Measurements from ENCODE around the gene OR51B4.
"Not testable (repeated sequence)": the region's sequence is repeated elsewhere in the genome, so short reads cannot be mapped to it uniquely, and the experiment has no call there.

The OR51B4 gene

DNA sequence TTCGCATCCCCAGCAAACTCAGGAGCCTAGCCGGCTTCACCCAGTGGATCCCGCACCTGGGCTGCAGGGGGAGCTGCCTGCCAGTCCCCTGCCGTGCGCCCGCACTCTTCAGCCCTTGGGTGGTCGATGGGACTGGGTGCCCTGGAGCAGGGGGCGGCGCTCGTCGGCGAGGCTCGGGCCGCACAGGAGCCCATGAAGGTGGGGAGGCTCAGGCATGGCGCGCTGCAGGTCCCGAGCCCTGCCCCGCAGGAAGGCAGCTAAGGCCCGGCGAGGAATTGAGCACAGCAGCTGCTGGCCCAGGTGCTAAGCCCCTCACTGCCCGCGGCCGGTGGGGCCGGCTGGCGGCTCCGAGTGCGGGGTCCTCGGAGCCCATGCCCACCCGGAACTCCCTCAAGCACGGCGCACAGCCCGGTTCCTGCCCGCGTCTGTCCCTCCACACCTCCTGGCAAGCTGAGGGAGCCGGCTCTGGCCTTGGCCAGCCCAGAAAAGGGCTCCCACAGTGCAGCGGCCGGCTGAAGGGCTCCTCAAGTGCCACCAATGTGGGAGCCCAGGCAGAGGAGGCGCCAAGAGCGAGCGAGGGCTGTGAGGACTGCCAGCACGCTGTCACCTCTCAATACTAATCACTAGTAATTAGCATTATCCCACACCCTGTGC, 7.3 kb downstream of the OR51B4 start:
- DNase-seq (ENCODE audit: extremely low read depth in 1 of 2, low read depth in 1 of 2): not testable (repeated sequence)

DNA sequence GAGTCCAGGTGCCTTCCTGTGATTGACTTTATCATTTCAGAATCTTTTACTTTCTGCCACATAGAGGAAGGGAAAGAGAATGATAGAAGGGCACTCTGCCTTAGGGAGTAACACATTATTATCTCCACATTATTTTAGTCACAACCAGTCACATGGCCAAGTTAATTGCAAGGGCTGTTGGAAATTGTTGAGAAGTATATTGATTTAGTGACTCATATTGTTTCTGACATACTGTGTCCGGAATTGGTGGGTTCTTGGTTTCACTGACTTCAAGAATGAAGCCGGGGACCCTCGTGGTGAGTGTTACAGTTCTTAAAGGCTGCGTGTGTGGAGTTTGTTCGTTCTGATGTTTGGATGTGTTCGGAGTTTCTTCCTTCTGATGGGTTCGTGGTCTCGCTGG, 8.7 kb downstream of the OR51B4 start:
- no peak for DNase-seq (ENCODE audit: extremely low read depth in 1 of 2, low read depth in 1 of 2)

GRCh38 chr11:5291207-5291838, 10.4 kb downstream of the OR51B4 start:
- DNase-seq (ENCODE audit: extremely low read depth in 1 of 2, low read depth in 1 of 2): no peak

GRCh38 chr11:5290106-5290505, 11.6 kb downstream of the OR51B4 start:
- no peak for DNase-seq (ENCODE audit: extremely low read depth in 1 of 2, low read depth in 1 of 2)

GRCh38 chr11:5289696-5290095, 12.1 kb downstream of the OR51B4 start:
- DNase-seq (ENCODE audit: extremely low read depth in 1 of 2, low read depth in 1 of 2): no peak

DNA sequence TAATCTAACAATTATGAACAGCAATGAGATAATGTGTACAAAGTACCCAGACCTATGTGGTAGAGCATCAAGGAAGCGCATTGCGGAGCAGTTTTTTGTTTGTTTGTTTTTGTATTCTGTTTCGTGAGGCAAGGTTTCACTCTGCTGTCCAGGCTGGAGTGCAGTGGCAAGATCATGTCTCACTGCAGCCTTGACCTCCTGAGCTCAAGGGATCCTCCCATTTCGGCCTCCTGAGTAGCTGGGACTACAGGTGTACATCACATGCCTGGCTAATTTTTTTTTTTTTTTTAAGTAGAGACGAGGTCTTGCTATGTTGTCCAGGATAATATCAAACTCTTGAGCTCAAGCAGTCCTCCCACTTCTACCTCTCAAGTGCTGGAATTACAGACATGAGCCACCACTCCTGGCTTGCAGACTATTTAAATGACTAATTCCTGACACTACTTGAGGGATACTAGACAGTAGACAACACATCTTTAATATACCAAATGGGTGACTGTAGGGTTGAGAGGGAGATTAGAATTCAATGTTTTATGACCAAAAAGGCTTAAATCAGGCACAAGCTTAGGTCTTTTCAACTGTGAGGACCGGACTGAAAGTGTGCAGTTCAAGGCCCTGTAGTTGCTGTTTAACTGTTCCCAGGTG, 12.7 kb downstream of the OR51B4 start:
- DNase-seq (ENCODE audit: extremely low read depth in 1 of 2, low read depth in 1 of 2): no peak

DNA sequence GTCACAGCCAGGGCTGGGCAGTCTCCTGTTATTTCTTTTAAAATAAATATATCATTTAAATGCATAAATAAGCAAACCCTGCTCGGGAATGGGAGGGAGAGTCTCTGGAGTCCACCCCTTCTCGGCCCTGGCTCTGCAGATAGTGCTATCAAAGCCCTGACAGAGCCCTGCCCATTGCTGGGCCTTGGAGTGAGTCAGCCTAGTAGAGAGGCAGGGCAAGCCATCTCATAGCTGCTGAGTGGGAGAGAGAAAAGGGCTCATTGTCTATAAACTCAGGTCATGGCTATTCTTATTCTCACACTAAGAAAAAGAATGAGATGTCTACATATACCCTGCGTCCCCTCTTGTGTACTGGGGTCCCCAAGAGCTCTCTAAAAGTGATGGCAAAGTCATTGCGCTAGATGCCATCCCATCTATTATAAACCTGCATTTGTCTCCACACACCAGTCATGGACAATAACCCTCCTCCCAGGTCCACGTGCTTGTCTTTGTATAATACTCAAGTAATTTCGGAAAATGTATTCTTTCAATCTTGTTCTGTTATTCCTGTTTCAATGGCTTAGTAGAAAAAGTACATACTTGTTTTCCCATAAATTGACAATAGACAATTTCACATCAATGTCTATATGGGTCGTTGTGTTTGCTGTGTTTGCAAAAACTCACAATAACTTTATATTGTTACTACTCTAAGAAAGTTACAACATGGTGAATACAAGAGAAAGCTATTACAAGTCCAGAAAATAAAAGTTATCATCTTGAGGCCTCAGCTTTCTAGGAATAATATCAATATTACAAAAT, 13.4 kb downstream of the OR51B4 start:
- no peak for DNase-seq (ENCODE audit: extremely low read depth in 1 of 2, low read depth in 1 of 2)

- no peak for DNase-seq (ENCODE audit: extremely low read depth in 1 of 2, low read depth in 1 of 2)
Observed at GRCh38 chr11:5286901-5287300, 14.8 kb downstream of the OR51B4 start.

DNA sequence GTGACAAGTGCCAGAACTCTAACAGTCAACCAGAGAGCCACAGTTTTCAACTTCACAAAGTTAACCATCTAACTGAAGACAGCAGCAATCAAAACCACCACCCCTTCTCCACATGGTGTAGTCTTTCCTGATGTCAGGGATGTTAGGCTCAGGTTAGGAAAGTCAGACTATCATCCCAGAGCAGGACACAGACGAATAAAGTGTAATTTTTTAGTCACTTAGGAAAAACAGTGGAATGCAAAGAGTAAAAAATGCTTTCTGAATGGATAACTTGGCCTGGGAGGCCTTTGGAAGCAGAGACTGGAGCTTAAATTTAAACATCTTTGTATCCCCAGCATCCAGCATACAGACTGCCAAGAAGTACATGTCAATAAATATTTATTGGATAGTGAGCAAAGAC, 15.4 kb downstream of the OR51B4 start:
- DNase-seq (ENCODE audit: extremely low read depth in 1 of 2, low read depth in 1 of 2): no peak

- DNase-seq (ENCODE audit: extremely low read depth in 1 of 2, low read depth in 1 of 2): no peak
Observed at GRCh38 chr11:5285703-5286340, 15.9 kb downstream of the OR51B4 start.

DNA sequence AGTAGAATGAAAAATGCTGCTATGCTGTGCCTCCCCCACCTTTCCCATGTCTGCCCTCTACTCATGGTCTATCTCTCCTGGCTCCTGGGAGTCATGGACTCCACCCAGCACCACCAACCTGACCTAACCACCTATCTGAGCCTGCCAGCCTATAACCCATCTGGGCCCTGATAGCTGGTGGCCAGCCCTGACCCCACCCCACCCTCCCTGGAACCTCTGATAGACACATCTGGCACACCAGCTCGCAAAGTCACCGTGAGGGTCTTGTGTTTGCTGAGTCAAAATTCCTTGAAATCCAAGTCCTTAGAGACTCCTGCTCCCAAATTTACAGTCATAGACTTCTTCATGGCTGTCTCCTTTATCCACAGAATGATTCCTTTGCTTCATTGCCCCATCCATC, 17.1 kb downstream of the OR51B4 start:
- DNase-seq (ENCODE audit: extremely low read depth in 1 of 2, low read depth in 1 of 2): no peak

DNA sequence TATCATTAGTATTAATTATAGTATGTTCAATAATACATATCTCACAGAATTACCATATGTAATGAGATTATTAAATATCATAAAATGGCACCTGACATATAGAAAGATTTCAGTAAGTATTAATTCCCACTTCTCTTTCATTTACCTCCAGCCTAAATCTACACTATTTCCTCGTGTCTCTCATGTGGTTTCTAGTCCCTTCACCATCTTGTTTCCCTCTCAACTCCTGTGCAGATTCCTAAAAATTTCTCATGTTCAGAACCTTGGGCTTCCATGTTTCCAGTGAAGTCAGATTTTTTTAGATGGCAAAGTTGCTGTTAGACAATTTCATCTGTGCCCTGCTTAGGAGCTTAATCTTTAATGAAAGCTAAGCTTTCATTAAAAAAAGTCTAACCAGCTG, 17.9 kb downstream of the OR51B4 start:
- no peak for DNase-seq (ENCODE audit: extremely low read depth in 1 of 2, low read depth in 1 of 2)

DNA sequence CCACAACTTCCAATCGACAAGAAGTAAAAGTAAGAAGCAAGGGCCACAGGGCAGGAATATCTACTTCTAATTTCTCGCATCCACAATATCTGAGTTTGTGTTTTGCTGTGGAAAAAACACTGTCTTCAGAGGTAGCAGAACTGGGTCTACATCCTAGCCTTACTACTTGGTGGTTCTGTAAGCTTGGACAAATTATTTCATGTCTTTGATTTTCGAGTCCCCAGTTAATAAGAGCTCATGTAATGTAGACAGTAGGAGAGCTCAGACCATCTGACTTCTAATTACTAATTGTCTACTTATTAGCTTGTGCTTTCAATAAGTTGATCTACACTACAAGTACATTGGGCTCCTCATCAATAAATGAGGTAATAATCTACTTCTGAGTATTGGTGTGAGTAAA, 18.7 kb downstream of the OR51B4 start:
- DNase-seq (ENCODE audit: extremely low read depth in 1 of 2, low read depth in 1 of 2): no peak

DNA sequence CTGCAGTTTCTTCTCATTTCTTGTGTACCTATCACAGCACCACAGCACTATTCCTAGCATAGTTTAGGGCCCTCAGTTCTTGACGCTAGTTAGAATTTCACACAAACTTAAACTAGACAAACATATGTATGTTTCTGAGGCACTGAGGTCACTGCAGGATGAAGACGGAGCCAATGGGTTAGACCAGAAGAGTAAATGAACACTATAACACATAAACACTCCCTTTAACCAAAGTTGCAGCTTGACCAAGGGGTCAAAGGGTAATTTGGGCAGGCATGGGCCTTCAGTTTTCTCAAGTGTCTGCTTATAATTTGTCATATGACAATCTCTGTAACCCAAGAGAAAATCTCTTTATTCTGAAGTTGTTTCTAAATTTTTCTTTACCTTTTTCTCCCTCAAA, 19.1 kb downstream of the OR51B4 start:
- DNase-seq (ENCODE audit: extremely low read depth in 1 of 2, low read depth in 1 of 2): no peak

DNA sequence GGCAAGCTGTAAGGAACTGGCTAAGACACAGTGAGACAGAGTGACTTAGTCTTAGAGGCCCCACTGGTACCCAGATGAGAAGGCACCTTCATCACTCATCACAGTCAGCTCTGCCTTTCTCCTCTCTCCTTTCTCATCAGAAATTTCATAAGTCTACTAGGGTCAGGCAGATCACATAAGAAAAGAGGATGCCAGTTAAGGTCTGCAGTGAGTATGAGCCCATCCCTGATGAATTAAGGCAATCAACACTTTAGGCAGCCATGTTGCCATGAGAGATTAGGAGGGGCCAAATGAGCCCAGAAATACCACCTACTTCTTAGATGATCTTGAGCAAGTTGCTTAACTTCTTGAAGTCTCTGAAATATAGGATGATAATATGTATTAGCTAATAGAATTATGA, 20.1 kb downstream of the OR51B4 start:
- no peak for DNase-seq (ENCODE audit: extremely low read depth in 1 of 2, low read depth in 1 of 2)

- DNase-seq (ENCODE audit: extremely low read depth in 1 of 2, low read depth in 1 of 2): peak in 1 of 2 donors; percentile 15
Observed at GRCh38 chr11:5280582-5281102, 21.1 kb downstream of the OR51B4 start.

DNA sequence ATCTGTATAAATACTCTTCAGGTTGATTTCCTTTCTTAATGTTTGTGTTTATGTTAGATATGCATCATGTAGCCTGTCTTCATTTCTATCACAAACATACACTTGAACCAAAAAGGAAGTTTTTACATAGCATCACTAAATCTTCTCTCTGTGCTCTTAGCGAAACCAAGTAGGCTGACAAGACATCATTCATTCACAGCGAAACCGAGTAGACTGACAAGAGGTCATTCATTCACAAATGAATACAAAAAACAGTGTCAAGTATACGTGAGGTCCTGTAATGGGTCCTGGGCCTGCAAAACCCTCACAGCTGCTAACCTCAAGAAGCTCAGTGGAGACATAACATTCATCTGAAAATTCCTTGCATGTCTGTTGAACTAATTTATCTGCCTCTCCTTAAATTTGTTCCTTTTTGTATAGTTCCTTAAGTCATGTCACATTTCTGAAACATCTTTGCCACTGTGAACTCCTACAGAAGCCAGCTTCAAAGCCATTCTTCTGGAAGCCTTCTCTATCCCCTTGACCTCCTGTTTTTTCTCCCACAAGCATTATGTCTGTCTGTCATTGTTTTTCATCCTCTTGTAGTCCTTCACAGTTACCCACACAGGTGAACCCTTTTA, 22.2 kb downstream of the OR51B4 start:
- no peak for DNase-seq (ENCODE audit: extremely low read depth in 1 of 2, low read depth in 1 of 2)

- no peak for DNase-seq (ENCODE audit: extremely low read depth in 1 of 2, low read depth in 1 of 2)
Observed at GRCh38 chr11:5277807-5278382, 23.9 kb downstream of the OR51B4 start.

- DNase-seq (ENCODE audit: extremely low read depth in 1 of 2, low read depth in 1 of 2): no peak
Observed at GRCh38 chr11:5276697-5277096, 25.0 kb downstream of the OR51B4 start.

Data from stimulated activated CD8-positive, alpha-beta memory T cell treated with anti-CD3 and anti-CD28 coated beads, Interleukin-7, amount 100 ng/mL, for 48 hours (primary cell).